GM18907 (cell line): ENCODE results near the gene KIF13A.
A peak's percentile ranks its signal among the peaks of the same experiment; 100 is the strongest.
"Not testable (repeated sequence)": the region's sequence is repeated elsewhere in the genome, so short reads cannot be mapped to it uniquely, and the experiment has no call there.

Experiments used
- ATAC-seq: cut with Tn5 transposase; IDR thresholded peaks from one replicate; pipeline ENCODE4 v1.9.1; 2021; ENCODE audit warnings: mild to moderate bottlenecking, moderate library complexity; ENCODE audit not compliant: unreplicated experiment

Gene KIF13A

GRCh38 chr6:17904491-17905120 is 82.8 kb downstream of the KIF13A start:
- ATAC-seq = no peak

- ATAC-seq = no peak
These were observed 84.5 kb downstream of the KIF13A start for GRCh38 chr6:17902974-17903373.

DNA sequence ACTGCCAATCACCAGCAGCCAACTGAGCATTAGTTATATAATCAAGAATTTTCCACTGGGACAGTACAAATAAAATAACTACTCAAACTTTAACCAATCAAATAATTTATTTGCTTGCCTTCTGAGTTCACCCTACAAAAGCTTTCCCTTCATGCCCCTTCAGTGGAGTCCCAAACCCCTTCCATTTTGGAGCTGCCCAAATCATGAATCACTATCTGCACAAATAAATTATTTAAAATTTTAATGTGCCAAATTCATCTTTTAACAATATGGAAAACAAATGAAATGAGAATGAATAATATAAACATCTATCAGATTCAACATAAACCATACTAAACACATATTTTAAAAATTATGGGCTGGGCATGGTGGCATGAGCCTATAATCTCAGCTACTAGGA is 85.9 kb downstream of the KIF13A start:
- ATAC-seq = no peak

GRCh38 chr6:17900011-17900410 is 87.4 kb downstream of the KIF13A start:
- no peak for ATAC-seq

GRCh38 chr6:17899491-17899890 is 87.9 kb downstream of the KIF13A start:
- ATAC-seq = no peak

GRCh38 chr6:17897681-17898080 is 89.8 kb downstream of the KIF13A start:
- no peak for ATAC-seq

GRCh38 chr6:17894905-17895304 is 92.5 kb downstream of the KIF13A start:
- no peak for ATAC-seq

- no peak for ATAC-seq
These were observed 93.2 kb downstream of the KIF13A start for GRCh38 chr6:17894191-17894590.

GRCh38 chr6:17892097-17892686 is 95.2 kb downstream of the KIF13A start:
- ATAC-seq = no peak

DNA sequence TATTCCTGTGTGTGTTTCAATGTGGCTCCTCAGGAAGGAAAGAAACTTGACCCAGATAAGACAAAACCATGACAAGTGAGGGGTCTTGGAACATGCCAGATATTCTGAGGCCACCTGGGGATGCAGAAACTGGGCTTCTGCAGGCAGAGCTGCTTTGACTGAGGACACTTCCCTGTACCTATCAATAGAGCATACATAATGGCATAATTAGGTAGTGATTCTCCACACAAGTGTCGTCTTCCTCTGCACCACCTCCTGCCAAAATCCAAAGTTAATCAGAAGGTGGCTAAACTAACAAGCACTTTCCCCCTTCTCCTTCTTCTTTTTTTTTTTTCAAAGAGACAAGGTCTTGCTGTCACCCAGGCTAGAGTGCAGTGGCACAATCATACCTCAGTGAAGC is 97.1 kb downstream of the KIF13A start:
- no peak for ATAC-seq

DNA sequence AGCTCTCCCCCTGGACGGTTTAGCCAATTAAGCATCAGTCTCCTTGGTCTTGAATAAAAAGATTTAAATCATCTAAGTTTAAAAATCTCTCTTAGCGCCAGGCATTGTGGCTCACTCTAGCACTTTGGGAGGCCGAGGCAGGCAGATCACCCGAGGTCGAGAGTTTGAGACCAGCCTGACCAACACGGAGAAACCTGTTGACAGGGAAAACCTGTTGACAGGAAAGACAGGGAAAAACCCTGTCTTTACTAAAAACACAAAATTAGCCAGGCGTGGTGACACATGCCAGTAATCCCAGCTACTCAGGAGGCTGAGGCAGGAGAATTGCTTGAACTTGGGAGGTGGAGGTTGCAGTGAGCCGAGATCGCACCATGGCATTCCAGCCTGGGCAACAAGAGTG is 97.7 kb downstream of the KIF13A start:
- ATAC-seq = not testable (repeated sequence)

GRCh38 chr6:17886891-17887290 is 100.5 kb downstream of the KIF13A start:
- ATAC-seq = no peak

DNA sequence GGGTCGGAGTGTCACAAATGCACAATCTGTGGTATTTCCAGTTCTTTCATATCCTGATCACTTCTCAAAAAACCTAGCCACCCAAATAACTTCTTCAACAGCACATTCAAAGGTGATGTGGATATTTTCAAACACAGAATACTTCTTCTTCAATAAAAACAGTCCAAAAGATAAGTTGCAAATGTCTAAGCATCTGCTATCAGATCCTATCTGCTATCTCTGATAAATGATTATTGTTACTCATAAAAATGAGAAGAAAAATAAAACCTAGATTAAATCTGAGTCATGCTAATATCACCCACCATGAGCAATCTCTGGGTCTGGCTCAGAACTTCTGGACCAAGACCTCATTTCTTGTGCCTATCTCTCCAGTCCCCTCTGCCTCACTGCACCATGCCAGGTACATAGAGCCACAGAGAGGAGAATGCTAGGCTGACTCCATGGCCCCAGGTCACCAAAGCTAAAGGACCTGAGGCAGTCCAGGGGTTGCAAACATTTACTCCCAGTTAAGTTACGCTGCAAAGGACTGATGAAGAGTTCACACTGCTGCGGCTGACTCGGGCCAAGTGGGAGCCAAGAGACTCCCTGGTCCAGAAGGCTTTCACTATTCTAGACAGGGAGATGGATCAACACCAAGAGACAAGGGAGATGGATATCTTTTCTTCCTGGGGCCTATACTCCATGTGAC is 101.4 kb downstream of the KIF13A start:
- no peak for ATAC-seq

GRCh38 chr6:17884498-17885478 is 102.6 kb downstream of the KIF13A start:
- ATAC-seq = peak; percentile 93

DNA sequence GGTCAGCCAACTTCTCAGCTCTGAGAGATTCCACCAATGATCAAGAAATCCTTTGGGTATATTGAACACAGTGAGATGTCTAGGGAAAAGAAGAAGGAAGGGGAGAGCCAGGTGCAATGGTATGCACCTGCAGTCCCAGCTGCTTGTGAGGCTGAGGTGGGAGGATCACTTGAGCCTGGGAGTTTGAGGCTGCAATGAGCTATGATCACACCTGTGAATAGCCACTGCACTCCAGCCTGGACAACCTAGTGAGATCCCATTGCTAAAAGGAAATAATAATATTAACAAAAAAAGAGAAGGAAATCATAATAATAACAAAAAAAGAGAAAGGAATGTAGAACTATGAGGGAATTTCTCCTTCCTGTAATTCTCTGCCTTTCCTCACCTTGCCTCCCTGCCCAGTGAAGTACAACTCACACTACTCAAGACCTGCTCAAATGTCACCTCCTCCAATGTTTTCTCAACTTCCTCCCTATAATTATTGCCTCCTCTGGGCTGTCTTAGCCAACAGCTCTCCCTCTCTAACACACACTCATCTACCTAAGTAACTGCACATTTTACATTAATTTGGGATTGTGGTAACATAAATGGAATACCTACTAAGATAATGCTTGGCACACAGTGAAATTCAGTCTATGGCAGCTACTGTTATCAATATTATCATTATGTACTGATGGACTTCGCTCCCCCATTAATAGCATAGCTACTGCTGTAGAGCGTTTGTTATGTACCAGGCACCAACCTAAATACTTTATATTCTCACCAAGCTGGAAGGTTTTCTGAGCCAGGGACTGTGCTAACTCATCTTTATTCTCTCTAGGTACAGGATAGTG is 103.6 kb downstream of the KIF13A start:
- ATAC-seq = no peak

GRCh38 chr6:17881085-17881858 is 106.2 kb downstream of the KIF13A start:
- ATAC-seq = no peak

DNA sequence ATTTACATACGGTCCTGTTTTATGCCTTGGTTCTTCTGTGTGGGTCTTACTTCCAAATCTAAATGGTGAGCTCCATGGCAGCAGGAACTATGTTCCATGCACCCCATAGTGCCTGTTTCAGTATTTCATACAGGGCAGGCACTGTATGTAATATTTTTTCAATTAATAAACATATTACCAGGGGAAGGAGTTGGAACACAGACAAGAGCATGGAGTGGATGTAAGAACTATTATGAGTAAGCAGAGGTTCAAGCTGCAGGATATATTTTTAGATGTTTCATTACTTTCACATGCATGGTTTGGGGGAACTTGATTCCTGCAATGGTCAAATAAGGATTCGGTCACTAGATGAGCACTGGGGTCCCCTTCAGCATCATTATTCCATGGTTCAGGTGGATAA is 108.3 kb downstream of the KIF13A start:
- ATAC-seq = no peak

DNA sequence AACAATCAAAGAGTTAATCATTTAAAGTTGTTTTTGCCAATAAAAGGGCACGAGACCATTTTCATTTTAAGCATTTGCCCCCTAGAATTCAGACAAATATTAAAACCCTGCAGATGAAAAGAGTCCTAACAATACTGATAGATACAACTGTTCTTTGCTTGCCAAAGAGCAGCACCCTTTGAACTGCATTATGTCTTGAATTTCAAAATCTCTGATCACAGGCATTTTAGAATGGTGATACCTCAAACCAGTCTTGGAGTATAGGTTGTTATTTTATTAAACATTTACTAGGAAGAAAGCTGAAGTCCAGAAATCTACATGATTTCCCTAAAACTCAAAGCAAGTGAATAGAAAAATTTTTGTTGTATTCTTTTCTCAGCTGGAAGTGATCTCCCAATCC is 108.7 kb downstream of the KIF13A start:
- ATAC-seq = no peak

DNA sequence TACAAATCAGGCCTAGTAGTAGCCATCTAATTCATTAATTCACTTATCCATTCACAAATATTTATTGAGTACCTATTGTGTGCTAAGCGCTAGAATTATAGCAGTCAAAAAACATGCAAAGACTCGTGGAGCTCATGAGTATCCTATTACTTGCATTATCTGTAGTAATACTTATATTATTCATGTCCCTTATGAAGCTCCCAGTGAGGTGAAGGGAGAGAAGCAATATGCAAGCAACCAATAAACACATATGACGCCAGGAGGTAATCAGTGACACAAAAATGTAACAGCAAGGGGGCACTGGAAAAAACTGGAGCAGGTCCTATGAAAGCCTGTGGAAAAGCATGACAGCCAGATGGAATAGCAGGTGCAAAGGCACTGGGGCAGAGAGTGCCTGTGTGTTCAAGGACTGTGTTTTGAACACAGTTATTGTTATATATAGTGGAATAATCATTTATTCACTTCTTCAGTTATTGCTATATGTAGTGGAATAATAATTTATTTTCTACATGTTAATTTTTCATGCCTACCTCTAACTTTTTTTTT is 109.5 kb downstream of the KIF13A start:
- ATAC-seq = no peak
